ENCODE results near the gene CACNA2D2.

DNA sequence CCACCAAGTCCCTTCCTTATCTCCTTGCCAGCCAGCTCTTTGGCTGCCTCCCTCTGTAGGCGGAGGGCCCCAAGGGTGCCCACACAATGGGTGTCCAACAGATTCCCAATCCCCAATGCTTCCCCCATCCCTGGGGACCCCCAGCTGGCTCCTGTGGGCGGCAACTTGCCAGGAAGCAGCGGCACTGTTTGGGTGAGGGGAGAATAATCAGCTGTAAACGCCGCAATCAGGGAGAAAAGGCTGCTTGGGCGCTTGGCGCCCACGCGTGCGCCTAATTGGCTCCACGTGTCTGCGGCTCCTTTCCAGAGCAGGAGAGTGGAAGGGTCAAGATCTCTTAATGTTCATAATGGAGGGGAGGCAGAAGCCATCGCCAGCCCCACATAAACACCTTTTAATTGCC, 76.2 kb downstream of the CACNA2D2 start:
- TF ChIP-seq, protein P1, sequence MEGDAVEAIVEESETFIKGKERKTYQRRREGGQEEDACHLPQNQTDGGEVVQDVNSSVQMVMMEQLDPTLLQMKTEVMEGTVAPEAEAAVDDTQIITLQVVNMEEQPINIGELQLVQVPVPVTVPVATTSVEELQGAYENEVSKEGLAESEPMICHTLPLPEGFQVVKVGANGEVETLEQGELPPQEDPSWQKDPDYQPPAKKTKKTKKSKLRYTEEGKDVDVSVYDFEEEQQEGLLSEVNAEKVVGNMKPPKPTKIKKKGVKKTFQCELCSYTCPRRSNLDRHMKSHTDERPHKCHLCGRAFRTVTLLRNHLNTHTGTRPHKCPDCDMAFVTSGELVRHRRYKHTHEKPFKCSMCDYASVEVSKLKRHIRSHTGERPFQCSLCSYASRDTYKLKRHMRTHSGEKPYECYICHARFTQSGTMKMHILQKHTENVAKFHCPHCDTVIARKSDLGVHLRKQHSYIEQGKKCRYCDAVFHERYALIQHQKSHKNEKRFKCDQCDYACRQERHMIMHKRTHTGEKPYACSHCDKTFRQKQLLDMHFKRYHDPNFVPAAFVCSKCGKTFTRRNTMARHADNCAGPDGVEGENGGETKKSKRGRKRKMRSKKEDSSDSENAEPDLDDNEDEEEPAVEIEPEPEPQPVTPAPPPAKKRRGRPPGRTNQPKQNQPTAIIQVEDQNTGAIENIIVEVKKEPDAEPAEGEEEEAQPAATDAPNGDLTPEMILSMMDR (IDR thresholded peaks at IDR 0.05), result no peak
- TF ChIP-seq POLR2A (IDR thresholded peaks at IDR 0.05), result no peak

Data from adrenal gland (tissue), 5 donors.